ENCODE results near the gene PTP4A1. TPM values are rescaled to one million over a fixed set of nuclear protein-coding genes. Genes with fewer than 3 reads are reported as not detected.
"Not testable (repeated sequence)": the region's sequence is repeated elsewhere in the genome, so short reads cannot be mapped to it uniquely, and the experiment has no call there.

Gene PTP4A1
- 10 to 100 TPM; 63.6 to 70.2 TPM for total RNA-seq

DNA sequence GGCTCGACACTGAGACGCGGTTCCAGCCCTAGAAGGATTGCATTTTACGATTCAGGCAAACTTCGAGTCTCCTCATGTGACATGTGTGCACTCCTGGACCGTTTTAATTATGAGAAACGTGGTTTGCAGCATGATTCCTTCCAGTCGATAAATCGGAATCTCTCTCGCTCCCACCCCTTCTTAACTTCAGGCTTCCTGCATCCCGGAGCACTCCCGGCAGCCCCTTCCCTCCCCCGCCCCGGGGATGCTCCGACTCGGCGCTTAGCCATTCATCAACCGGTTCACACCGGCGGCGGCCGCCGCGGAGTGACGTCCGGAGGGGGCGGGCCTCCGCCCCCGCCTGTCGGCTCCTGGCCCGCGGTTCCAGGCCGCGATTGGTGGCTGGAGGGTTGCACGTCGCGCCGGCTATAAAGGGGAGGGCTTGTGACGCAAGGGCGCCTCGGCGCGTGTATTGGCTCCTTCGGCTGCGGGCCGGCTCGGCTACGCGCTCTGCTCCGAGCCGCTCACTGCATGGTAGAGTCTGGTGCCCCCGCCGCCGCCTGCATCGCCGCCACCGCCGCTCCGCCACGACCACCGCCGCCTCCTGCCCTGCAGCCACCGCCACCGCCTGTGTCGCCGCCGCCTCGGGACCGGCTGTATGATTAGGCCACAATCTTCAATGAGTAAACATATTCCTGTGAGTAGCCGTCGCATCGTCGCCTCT lies at the start of gene PTP4A1, which contains the start of gene LOC128125822:
PTP4A1 (plus strand) TSS at position 437 of the 703 bp plus-strand sequence. CDS start 4,401 bp downstream, outside the sequence.
LOC128125822 (plus strand) TSS at position 437 of the 703 bp plus-strand sequence.
- CTCF ChIA-PET, result no interaction called here
- peak within 1 kb of the TSS; percentile 97 for H3K27ac Mint-ChIP-seq
- H3K36me3 Mint-ChIP-seq, result peaks cover 22% of the 10 kb centered on the region
- no peaks in the 10 kb centered on the region for H3K9me3 Mint-ChIP-seq (ENCODE audit: low read depth)
- peak; percentile 91 for ATAC-seq
- H3K27me3 Mint-ChIP-seq, result no peaks in the 10 kb centered on the region
- peaks cover 34% of the 10 kb centered on the region for H3K4me1 Mint-ChIP-seq
- peak within 1 kb of the TSS; percentile 96 for H3K4me3 Mint-ChIP-seq
- peak; percentile 98 for DNase-seq

DNA sequence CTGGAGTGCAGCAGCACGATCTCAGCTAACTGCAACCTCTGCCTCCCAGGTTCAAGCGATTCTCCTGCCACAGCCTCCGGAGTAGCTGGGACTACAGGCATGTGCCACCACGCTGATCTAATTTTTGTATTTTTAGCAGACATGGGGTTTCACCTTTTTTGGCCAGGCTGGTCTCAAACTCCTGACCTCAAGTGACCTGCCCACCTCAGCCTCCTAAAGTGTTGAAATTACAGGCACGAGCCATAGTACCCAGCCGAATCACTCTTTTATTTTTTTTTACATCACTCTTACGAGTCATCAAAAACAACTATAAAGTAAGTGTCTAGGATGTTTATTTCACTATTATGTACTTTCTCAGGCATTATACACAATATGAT lies 49.4 kb upstream of the PTP4A1 start:
- H3K27ac Mint-ChIP-seq; H3K9me3 Mint-ChIP-seq (ENCODE audit: low read depth); CTCF ChIA-PET; ATAC-seq; H3K36me3 Mint-ChIP-seq; H3K4me3 Mint-ChIP-seq; DNase-seq; H3K27me3 Mint-ChIP-seq: not testable (repeated sequence)
- peaks cover 22% of the 10 kb centered on the region for H3K4me1 Mint-ChIP-seq

DNA sequence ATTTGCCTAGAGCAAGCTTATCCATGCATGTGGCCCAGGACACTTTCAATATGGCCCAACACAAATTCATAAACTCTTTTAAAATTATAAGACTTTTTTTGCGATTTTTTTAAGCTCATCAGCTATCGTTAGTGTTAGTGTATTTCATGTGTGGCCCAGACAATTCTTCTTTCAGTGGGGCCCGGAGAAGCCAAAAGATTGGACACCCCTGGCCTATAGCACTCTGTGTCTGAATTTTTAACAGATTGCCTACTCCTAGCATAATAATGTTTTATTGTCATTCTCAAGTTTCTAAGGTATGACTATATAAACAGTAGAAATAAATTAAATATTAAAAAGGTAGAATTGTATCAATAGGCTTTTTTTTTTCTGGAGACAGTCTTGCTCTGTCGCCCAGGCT lies 48.6 kb upstream of the PTP4A1 start:
- Mint-ChIP-seq H3K27me3 (peaks cover 2% of the 10 kb centered on the region), H3K4me3 (no peak overlapping the region), H3K9me3 (ENCODE audit: low read depth) (no peaks in the 10 kb centered on the region), H3K27ac (no peak overlapping the region), H3K4me1 (peaks cover 29% of the 10 kb centered on the region), H3K36me3 (no peaks in the 10 kb centered on the region)
- no peak for ATAC-seq
- CTCF ChIA-PET, result no interaction called here
- DNase-seq, result no peak

DNA sequence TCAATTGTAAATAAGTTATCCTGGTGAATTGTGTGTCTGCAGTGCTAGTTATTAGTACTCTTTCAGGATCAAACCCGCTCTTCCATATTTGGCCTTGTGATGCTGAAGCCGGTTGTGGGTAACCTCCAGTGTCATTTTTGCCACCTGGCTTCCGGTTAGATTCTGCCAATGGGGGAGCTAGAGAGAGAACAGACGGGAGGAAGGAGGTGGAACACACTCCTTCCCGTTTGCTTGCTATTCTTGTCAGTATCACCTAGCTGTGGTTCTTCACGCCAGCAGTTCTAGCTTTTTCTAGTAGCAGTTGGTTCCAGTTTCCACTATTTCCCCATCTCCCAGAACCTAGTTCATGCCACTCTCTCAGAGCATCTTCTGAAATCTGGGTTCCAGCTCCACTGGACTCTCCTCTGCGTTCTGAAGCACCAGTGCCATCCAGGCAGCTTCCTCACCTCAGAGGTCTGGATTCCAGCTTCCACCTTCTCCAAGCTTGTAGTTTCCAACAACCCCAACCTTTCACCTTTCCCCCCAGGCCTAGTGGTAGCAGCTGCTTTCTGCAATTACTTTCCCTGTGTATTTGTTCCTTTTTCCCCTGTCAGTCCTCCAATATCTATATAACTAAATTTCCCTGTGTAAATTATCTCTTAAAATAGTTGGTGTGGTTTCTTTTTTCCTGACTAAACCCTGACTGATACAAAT lies 46.9 kb upstream of the PTP4A1 start:
- H3K4me1 Mint-ChIP-seq, result peaks cover 35% of the 10 kb centered on the region
- H3K36me3 Mint-ChIP-seq, result no peaks in the 10 kb centered on the region
- CTCF ChIA-PET, result no interaction called here
- no peaks in the 10 kb centered on the region for H3K9me3 Mint-ChIP-seq (ENCODE audit: low read depth)
- no peak for ATAC-seq
- no peak for DNase-seq
- H3K4me3 Mint-ChIP-seq, result no peak overlapping the region
- H3K27ac Mint-ChIP-seq, result peak overlapping the region; percentile 28
- H3K27me3 Mint-ChIP-seq, result peaks cover 2% of the 10 kb centered on the region

DNA sequence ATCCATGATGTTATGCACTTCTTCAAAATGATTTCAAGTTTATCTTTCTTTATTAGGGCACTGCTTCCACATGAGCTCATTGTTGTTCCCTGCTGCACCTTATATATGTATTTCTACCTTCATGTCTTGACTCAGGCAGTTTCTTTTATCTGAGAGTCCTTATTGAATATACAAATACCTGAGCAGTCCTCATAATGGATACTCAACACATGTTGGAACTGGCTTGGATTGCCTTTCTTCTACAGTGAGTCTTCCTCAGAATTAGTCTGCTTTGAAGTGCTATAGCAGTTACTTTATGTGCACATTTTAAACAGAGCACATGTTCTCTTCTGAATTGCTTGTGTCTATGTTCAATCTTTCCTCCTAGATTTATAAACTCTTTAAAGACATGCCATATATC lies 45.3 kb upstream of the PTP4A1 start:
- H3K27me3 Mint-ChIP-seq, result no peaks in the 10 kb centered on the region
- peaks cover 36% of the 10 kb centered on the region for H3K4me1 Mint-ChIP-seq
- CTCF ChIA-PET, result interaction anchor here (0.6 kb wide), 1 partner anchor 33 kb away, joined by 3 read pairs; no protein-coding TSS in a partner anchor
- H3K9me3 Mint-ChIP-seq (ENCODE audit: low read depth), result no peaks in the 10 kb centered on the region
- H3K4me3 Mint-ChIP-seq, result no peak overlapping the region
- no peaks in the 10 kb centered on the region for H3K36me3 Mint-ChIP-seq
- no peak for ATAC-seq
- no peak for DNase-seq
- H3K27ac Mint-ChIP-seq, result no peak overlapping the region

DNA sequence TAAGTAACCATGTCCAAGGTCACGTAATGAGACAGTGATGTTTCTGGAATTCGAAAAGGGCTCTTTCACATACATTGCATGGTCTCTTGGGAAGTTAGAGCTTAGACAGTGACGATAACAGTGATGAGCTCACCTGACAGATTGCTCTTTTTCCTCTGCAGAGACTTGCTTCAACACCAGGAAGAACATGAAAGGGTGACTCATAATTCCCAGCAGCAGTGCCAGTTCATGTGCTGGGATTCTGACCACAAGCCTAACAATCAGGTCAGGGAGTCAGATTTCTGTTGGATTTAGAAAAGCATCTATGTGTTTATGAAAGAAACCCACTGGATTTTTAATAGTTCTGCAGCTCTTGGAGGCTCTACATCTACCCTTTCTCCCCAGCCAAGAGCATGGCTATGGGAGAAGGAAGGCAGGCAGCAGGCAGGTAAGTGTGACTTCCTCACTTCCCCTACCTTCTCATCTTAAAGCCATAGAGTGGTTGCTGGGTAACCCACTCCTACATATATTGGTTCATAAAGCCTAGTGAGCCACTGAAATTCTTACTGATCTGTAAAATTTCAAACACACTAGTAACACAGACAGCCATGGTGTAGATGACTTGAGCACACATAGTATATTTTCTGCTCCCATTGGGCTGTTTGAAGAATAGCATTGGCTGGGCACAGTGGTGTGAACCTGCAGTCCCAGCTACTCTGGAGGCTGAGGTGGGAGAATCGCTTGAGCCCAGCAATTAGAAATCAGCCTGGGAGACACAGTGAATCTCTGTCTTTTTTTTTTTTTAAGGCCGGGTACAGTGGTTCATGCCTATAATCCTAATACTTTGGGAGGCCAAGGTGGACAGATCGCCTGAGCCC lies 44.4 kb upstream of the PTP4A1 start:
- Mint-ChIP-seq H3K36me3 (peaks cover 3% of the 10 kb centered on the region), H3K4me3 (no peak overlapping the region), H3K27me3 (no peaks in the 10 kb centered on the region), H3K9me3 (ENCODE audit: low read depth) (no peaks in the 10 kb centered on the region), H3K4me1 (peaks cover 36% of the 10 kb centered on the region), H3K27ac (peak overlapping the region; percentile 59)
- CTCF ChIA-PET, result interaction anchor here (2.2 kb wide), 1 partner anchor 70 kb away, joined by 7 read pairs; no protein-coding TSS in a partner anchor
- no peak for ATAC-seq
- no peak for DNase-seq

DNA sequence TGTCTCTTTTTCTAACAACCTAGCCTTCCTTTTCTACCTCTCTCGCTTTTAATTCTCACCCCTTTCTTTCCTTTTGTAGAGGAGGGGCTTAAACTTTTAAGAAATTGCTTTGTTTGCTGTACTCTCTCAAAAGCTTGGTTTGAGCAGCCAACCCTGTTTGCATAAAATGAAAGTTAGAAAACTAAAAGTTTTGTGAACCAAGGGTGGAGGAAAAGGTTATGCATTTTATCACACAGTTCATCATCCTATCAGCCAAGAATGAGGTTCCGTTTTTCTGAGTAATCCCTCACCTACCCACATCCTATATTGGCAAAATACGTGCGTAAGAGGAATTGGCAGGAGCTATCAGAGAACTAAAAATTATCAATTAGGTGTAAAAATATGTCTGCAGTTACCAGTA lies 42.8 kb upstream of the PTP4A1 start:
- no peak for DNase-seq
- peak; percentile 85 for ATAC-seq
- H3K36me3 Mint-ChIP-seq, result peaks cover 3% of the 10 kb centered on the region

DNA sequence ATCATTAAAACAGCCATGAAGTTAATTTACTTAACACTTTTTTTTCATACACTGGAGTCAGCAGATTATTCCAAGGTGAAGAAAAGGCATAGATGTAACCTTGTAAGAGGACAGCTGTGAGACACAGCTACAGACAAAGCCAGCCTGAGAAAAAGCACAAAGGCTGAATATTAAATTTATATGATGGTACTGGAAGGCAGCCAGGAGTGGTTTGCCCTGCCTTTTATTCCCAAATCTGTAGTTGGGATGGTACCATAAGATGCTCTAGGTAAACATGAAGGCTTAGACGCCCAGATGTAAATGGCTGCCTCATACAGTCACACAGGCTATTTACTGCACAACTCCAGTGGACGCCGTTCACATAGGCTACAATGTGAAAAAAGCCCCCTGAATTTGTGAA lies 42.1 kb upstream of the PTP4A1 start:
- Mint-ChIP-seq H3K36me3 (peaks cover 3% of the 10 kb centered on the region), H3K4me1 (peaks cover 33% of the 10 kb centered on the region), H3K27ac (peak overlapping the region; percentile 97), H3K27me3 (peaks cover 5% of the 10 kb centered on the region), H3K9me3 (ENCODE audit: low read depth) (no peaks in the 10 kb centered on the region), H3K4me3 (no peak overlapping the region)
- CTCF ChIA-PET, result interaction anchor here (2.3 kb wide), 1 partner anchor 68 kb away, joined by 5 read pairs; no protein-coding TSS in a partner anchor
- DNase-seq (no peak), ATAC-seq (no peak)

More for the DNA sequence above, 42.8 kb upstream of the PTP4A1 start:
- peaks cover 2% of the 10 kb centered on the region for H3K27me3 Mint-ChIP-seq
- peaks cover 36% of the 10 kb centered on the region for H3K4me1 Mint-ChIP-seq
- CTCF ChIA-PET, result interaction anchor here (2.2 to 2.3 kb wide), 2 partner anchors 68 to 69 kb away, joined by 5 to 7 read pairs; no protein-coding TSS in a partner anchor
- no peaks in the 10 kb centered on the region for H3K9me3 Mint-ChIP-seq (ENCODE audit: low read depth)
- H3K4me3 Mint-ChIP-seq, result peak overlapping the region; percentile 61
- peak overlapping the region; percentile 97 for H3K27ac Mint-ChIP-seq

DNA sequence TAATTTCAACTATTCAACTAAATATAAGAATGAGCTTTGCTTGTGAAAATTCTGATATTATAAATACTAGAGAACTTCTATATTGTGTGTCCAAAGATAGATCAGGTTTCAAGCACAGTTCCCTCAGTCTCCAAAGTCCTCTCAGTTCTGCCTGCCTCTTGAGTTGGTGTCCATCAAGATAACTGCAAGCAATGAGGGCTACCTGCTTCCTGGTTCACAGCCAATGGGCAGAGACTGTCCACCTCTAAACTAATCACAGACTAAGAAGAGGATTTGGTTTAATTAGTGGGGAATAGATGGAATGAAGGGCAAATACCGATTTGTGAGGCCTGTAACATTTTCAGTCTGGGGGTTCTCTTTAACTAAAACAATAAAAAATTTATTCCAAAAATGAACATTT lies 41.3 kb upstream of the PTP4A1 start:
- Mint-ChIP-seq H3K36me3 (peaks cover 3% of the 10 kb centered on the region), H3K9me3 (ENCODE audit: low read depth) (no peaks in the 10 kb centered on the region), H3K4me3 (no peak overlapping the region), H3K4me1 (peaks cover 28% of the 10 kb centered on the region), H3K27me3 (peaks cover 6% of the 10 kb centered on the region), H3K27ac (peak overlapping the region; percentile 19)
- DNase-seq (no peak), ATAC-seq (no peak)
- CTCF ChIA-PET, result interaction anchor here (2.3 kb wide), 1 partner anchor 67 kb away, joined by 5 read pairs; no protein-coding TSS in a partner anchor

DNA sequence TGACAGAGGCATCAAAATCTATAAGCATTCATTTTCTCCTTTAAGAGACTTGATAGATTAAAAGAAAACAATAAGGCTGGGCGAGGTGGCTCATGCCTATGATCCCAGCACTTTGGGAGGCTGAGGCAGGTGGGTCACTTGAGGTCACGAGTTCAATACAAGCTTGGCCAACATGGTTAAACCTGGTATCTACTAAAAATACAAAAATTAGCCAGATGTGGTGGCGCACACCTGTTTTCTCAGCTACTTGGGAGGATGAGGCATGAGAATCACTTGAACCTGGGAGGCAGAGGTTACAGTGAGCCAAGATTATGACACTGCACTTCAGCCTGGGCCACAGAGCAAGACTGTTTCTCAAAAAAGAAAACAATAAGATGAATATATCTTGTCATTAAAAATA lies 39.3 kb upstream of the PTP4A1 start:
- DNase-seq (no peak), ATAC-seq (no peak)
- Mint-ChIP-seq H3K4me3 (no peak overlapping the region), H3K27me3 (peaks cover 12% of the 10 kb centered on the region), H3K27ac (no peak overlapping the region), H3K36me3 (peaks cover 3% of the 10 kb centered on the region), H3K4me1 (peaks cover 19% of the 10 kb centered on the region), H3K9me3 (ENCODE audit: low read depth) (no peaks in the 10 kb centered on the region)
- CTCF ChIA-PET, result interaction anchor here (0.7 kb wide), 1 partner anchor 760 kb away, joined by 4 read pairs; no protein-coding TSS in a partner anchor

DNA sequence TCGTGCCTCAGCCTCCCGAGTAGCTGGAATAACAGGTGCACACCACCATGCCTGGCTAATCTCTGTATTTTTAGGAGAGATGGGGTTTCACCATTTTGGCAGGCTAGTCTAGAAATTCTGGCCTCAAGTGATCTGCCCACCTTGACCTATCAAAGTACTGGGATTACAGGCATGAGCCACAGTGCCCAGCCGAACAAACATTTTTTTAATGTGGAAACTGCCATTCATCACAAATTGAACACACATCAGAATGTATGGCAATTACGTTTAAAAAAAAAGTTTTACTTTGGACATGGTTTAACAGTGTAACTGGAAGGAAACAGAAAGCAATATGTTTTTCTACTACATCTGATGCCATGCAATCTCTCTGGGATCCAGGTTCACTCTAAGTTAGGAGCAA lies 38.3 kb upstream of the PTP4A1 start:
- no peak overlapping the region for H3K4me3 Mint-ChIP-seq
- DNase-seq (no peak), ATAC-seq (no peak)
- peaks cover 14% of the 10 kb centered on the region for H3K4me1 Mint-ChIP-seq
- CTCF ChIA-PET, result no interaction called here
- no peaks in the 10 kb centered on the region for H3K9me3 Mint-ChIP-seq (ENCODE audit: low read depth)
- H3K36me3 Mint-ChIP-seq, result peaks cover 3% of the 10 kb centered on the region
- H3K27me3 Mint-ChIP-seq, result peaks cover 12% of the 10 kb centered on the region
- no peak overlapping the region for H3K27ac Mint-ChIP-seq

DNA sequence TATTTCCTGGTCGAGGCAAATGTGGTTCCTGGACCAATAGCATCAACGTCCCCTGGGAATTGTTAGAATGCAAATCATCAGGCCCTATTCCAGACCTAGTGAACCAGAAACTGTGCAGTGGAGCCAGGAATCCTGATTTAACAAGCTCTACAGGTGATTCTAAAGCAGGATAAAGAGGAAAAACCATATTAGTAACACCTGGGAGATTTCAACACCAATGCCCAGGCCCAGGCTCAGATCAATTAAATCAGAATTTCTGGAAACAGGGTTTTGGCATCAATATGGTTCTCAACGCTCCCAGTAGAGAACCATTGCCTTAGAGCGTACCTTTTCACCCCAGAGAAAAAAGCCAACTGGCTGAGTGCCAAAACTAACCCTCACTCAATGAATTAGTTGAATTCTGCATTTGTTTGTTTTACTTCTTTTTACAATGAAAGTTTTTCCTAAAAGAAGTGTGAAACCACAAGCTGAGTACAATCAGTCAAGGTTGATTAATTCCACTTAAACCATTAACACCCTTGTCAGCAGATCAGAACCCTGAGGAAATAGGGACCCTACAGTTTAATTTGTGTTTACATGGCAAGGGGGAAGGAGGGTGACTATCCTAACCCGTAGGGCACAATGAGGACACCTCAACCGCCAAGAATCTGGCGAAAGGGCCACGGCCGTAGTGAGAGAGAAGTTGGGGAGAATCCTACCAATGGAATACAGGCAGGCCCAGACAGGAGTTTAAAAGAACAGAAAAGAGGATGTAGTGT lies 34.9 kb upstream of the PTP4A1 start:
- peaks cover 1% of the 10 kb centered on the region for H3K36me3 Mint-ChIP-seq
- DNase-seq (no peak), ATAC-seq (no peak)
- no peaks in the 10 kb centered on the region for H3K4me1 Mint-ChIP-seq
- no peak overlapping the region for H3K4me3 Mint-ChIP-seq
- H3K27ac Mint-ChIP-seq, result no peak overlapping the region
- H3K9me3 Mint-ChIP-seq (ENCODE audit: low read depth), result no peaks in the 10 kb centered on the region
- CTCF ChIA-PET, result no interaction called here
- peaks cover 28% of the 10 kb centered on the region for H3K27me3 Mint-ChIP-seq

DNA sequence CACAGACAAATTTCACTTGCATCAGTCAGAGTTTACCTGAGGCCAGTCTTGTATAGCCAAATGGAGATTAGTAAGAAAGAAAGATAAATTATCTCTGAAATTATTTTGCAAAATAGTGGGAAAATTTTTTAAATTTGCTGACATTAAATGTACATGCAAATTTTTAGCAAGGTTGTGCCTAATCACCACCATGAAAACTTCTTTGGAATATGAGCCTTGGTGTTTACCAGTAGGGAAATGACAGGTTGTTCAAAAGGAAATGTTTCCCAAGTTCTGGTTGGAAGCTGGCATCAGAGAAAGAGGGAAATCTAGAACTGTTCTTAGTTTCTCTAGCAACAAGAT lies 34.4 kb upstream of the PTP4A1 start:
- no peaks in the 10 kb centered on the region for H3K36me3 Mint-ChIP-seq
- peaks cover 34% of the 10 kb centered on the region for H3K27me3 Mint-ChIP-seq
- ATAC-seq, result no peak
- CTCF ChIA-PET, result no interaction called here
- H3K9me3 Mint-ChIP-seq (ENCODE audit: low read depth), result no peaks in the 10 kb centered on the region
- no peak overlapping the region for H3K4me3 Mint-ChIP-seq
- no peak overlapping the region for H3K27ac Mint-ChIP-seq
- DNase-seq, result no peak
- H3K4me1 Mint-ChIP-seq, result no peaks in the 10 kb centered on the region

Measured in activated CD8-positive, alpha-beta memory T cell treated with anti-CD3 and anti-CD28 coated beads, Interleukin-2, amount 10 ng/mL, durations not matched to agents 7 days and 5 days (primary cell).